ENCODE data around the gene EHMT2. TPM values are rescaled to one million over a fixed set of nuclear protein-coding genes. Genes with fewer than 3 reads are reported as not detected.

Gene EHMT2
- total RNA-seq, 1 donor from 2014 or later = 135 TPM

- TF ChIP-seq CTCF (IDR thresholded peaks at IDR 0.05; ENCODE audit: unreplicated experiment) = no peak
- no peak overlapping the region for H3K4me3 Mint-ChIP-seq
- no peaks in the 10 kb centered on the region for H3K27me3 Mint-ChIP-seq (ENCODE audit: low read depth)
- no peak for DNase-seq (ENCODE audit: low spot score in 2 of 2, unreplicated experiment in 2 of 2)
- no peaks in the 10 kb centered on the region for H3K9me3 Mint-ChIP-seq
- H3K4me1 Mint-ChIP-seq = no peaks in the 10 kb centered on the region
- peaks cover 21% of the 10 kb centered on the region for H3K36me3 Mint-ChIP-seq
- no peak overlapping the region for H3K27ac Mint-ChIP-seq
These were observed 20.3 kb downstream of the EHMT2 start for GRCh38 chr6:31877125-31877650.

- Mint-ChIP-seq H3K27me3 (ENCODE audit: low read depth) (no peaks in the 10 kb centered on the region), H3K4me1 (peaks cover under 1% of the 10 kb centered on the region), H3K36me3 (peaks cover 16% of the 10 kb centered on the region), H3K27ac (no peak overlapping the region), H3K9me3 (no peaks in the 10 kb centered on the region), H3K4me3 (no peak overlapping the region)
- no peak for TF ChIP-seq CTCF (IDR thresholded peaks at IDR 0.05; ENCODE audit: unreplicated experiment)
- DNase-seq (ENCODE audit: low spot score in 2 of 2, unreplicated experiment in 2 of 2) = no peak
These were observed 21.1 kb downstream of the EHMT2 start for GRCh38 chr6:31876357-31876756.

- H3K27me3 Mint-ChIP-seq (ENCODE audit: low read depth) = no peaks in the 10 kb centered on the region
- H3K36me3 Mint-ChIP-seq = peaks cover 12% of the 10 kb centered on the region
- no peak overlapping the region for H3K4me3 Mint-ChIP-seq
- H3K27ac Mint-ChIP-seq = no peak overlapping the region
- DNase-seq (ENCODE audit: low spot score in 2 of 2, unreplicated experiment in 2 of 2) = no peak
- TF ChIP-seq CTCF (IDR thresholded peaks at IDR 0.05; ENCODE audit: unreplicated experiment) = no peak
- peaks cover 5% of the 10 kb centered on the region for H3K4me1 Mint-ChIP-seq
- H3K9me3 Mint-ChIP-seq = no peaks in the 10 kb centered on the region
These were observed 21.6 kb downstream of the EHMT2 start for GRCh38 chr6:31875877-31876276.

GRCh38 chr6:31874836-31875572 is 22.5 kb downstream of the EHMT2 start:
- Mint-ChIP-seq H3K9me3 (no peaks in the 10 kb centered on the region), H3K4me1 (peaks cover 6% of the 10 kb centered on the region), H3K27me3 (ENCODE audit: low read depth) (no peaks in the 10 kb centered on the region), H3K4me3 (no peak overlapping the region), H3K27ac (no peak overlapping the region), H3K36me3 (peaks cover 6% of the 10 kb centered on the region)
- DNase-seq (ENCODE audit: low spot score in 2 of 2, unreplicated experiment in 2 of 2) = no peak
- TF ChIP-seq CTCF (IDR thresholded peaks at IDR 0.05; ENCODE audit: unreplicated experiment) = no peak

GRCh38 chr6:31874084-31874670 is 23.3 kb downstream of the EHMT2 start:
- no peaks in the 10 kb centered on the region for H3K9me3 Mint-ChIP-seq
- peaks cover 6% of the 10 kb centered on the region for H3K4me1 Mint-ChIP-seq
- no peak overlapping the region for H3K27ac Mint-ChIP-seq
- H3K4me3 Mint-ChIP-seq = no peak overlapping the region
- H3K27me3 Mint-ChIP-seq (ENCODE audit: low read depth) = no peaks in the 10 kb centered on the region
- H3K36me3 Mint-ChIP-seq = no peaks in the 10 kb centered on the region
- TF ChIP-seq CTCF (IDR thresholded peaks at IDR 0.05; ENCODE audit: unreplicated experiment) = no peak
- no peak for DNase-seq (ENCODE audit: low spot score in 2 of 2, unreplicated experiment in 2 of 2)
